ENCODE measurements around the gene DNAAF5. TPM values are rescaled to one million over a fixed set of nuclear protein-coding genes. Genes with fewer than 3 reads are reported as not detected.
"Not testable (repeated sequence)": the region's sequence is repeated elsewhere in the genome, so short reads cannot be mapped to it uniquely, and the experiment has no call there.

Gene DNAAF5
- total RNA-seq, 2 experiments from 2014 or later: 26.2 to 27.5 TPM

- no peaks in the 10 kb centered on the region for H3K27me3 Mint-ChIP-seq (ENCODE audit: low read depth)
- no peak overlapping the region for H3K27ac Mint-ChIP-seq
- no peaks in the 10 kb centered on the region for H3K9me3 Mint-ChIP-seq
- peaks cover 18% of the 10 kb centered on the region for H3K36me3 Mint-ChIP-seq (ENCODE audit: low read depth)
- no peaks in the 10 kb centered on the region for H3K4me1 Mint-ChIP-seq (ENCODE audit: low read depth)
- no peak overlapping the region for H3K4me3 Mint-ChIP-seq
- DNase-seq: no peak
- intact Hi-C loops (cut with micrococcal nuclease): no loop called here
- CTCF ChIA-PET: no interaction called here
These were observed 11.7 kb downstream of the DNAAF5 start for GRCh38 chr7:738241-738640.

- Mint-ChIP-seq H3K4me3 (no peak overlapping the region), H3K27me3 (ENCODE audit: low read depth) (no peaks in the 10 kb centered on the region), H3K36me3 (ENCODE audit: low read depth) (peaks cover 19% of the 10 kb centered on the region), H3K9me3 (no peaks in the 10 kb centered on the region), H3K4me1 (ENCODE audit: low read depth) (no peaks in the 10 kb centered on the region), H3K27ac (no peak overlapping the region)
- no peak for DNase-seq
- intact Hi-C loops (cut with micrococcal nuclease): no loop called here
- CTCF ChIA-PET: no interaction called here
These were observed 12.4 kb downstream of the DNAAF5 start for GRCh38 chr7:738723-739454.

DNA sequence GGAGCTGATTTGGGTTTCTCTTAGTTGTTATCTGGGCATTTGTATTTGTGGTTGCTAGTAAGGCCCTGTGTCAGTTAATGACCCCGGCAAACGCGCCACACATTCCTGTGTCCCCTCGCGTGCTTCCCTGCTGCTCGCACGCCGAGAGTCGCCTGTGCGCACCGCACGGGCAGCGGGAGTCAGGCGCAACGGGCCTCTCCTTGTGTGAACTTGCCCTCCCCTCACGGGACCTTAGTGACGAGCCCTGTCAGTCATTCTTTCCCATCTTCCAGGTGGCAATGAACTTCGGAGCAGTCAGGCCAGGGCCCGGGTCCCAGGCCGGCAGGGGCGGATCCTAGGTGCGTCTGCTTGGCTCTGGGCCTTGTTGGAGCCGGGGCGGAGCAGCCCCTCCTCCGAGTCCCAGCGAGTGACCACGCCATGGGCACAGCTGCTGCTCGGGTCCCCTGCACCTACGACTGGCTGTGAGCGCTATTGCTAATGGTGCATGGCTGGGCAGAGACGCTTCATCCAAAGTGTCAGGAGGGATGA lies 13.0 kb downstream of the DNAAF5 start:
- Mint-ChIP-seq H3K27ac (no peak overlapping the region), H3K9me3 (no peaks in the 10 kb centered on the region), H3K4me1 (ENCODE audit: low read depth) (no peaks in the 10 kb centered on the region), H3K27me3 (ENCODE audit: low read depth) (no peaks in the 10 kb centered on the region), H3K4me3 (no peak overlapping the region), H3K36me3 (ENCODE audit: low read depth) (peaks cover 25% of the 10 kb centered on the region)
- intact Hi-C loops (cut with micrococcal nuclease): no loop called here
- CTCF ChIA-PET: interaction anchor here (0.5 kb wide), 1 partner anchor 92 kb away, joined by 3 read pairs; no protein-coding TSS in a partner anchor
- no peak for DNase-seq

- Mint-ChIP-seq H3K9me3 (no peaks in the 10 kb centered on the region), H3K36me3 (ENCODE audit: low read depth) (peaks cover 31% of the 10 kb centered on the region), H3K4me1 (ENCODE audit: low read depth) (no peaks in the 10 kb centered on the region), H3K27me3 (ENCODE audit: low read depth) (no peaks in the 10 kb centered on the region), H3K27ac (no peak overlapping the region), H3K4me3 (no peak overlapping the region)
- DNase-seq: no peak
- CTCF ChIA-PET: interaction anchor here (0.5 kb wide), 1 partner anchor 92 kb away, joined by 3 read pairs; no protein-coding TSS in a partner anchor
- intact Hi-C loops (cut with micrococcal nuclease): no loop called here
These were observed 13.8 kb downstream of the DNAAF5 start for GRCh38 chr7:739983-740942.

- no peak overlapping the region for H3K27ac Mint-ChIP-seq
- intact Hi-C loops (cut with micrococcal nuclease): no loop called here
- no peaks in the 10 kb centered on the region for H3K27me3 Mint-ChIP-seq (ENCODE audit: low read depth)
- no peaks in the 10 kb centered on the region for H3K4me1 Mint-ChIP-seq (ENCODE audit: low read depth)
- CTCF ChIA-PET: interaction anchor here (1.0 kb wide), 1 partner anchor 420 kb away, joined by 3 read pairs; no protein-coding TSS in a partner anchor
- no peak for DNase-seq
- H3K9me3 Mint-ChIP-seq: no peaks in the 10 kb centered on the region
- H3K4me3 Mint-ChIP-seq: no peak overlapping the region
- peaks cover 36% of the 10 kb centered on the region for H3K36me3 Mint-ChIP-seq (ENCODE audit: low read depth)
These were observed 14.7 kb downstream of the DNAAF5 start for GRCh38 chr7:741191-741671.

- H3K36me3 Mint-ChIP-seq (ENCODE audit: low read depth): peaks cover 36% of the 10 kb centered on the region
- H3K9me3 Mint-ChIP-seq: no peaks in the 10 kb centered on the region
- intact Hi-C loops (cut with micrococcal nuclease): no loop called here
- H3K4me1 Mint-ChIP-seq (ENCODE audit: low read depth): no peaks in the 10 kb centered on the region
- DNase-seq: no peak
- no peak overlapping the region for H3K27ac Mint-ChIP-seq
- H3K4me3 Mint-ChIP-seq: no peak overlapping the region
- H3K27me3 Mint-ChIP-seq (ENCODE audit: low read depth): no peaks in the 10 kb centered on the region
- CTCF ChIA-PET: interaction anchor here (1.0 kb wide), 1 partner anchor 420 kb away, joined by 3 read pairs; no protein-coding TSS in a partner anchor
These were observed 15.4 kb downstream of the DNAAF5 start for GRCh38 chr7:741850-742249.

DNA sequence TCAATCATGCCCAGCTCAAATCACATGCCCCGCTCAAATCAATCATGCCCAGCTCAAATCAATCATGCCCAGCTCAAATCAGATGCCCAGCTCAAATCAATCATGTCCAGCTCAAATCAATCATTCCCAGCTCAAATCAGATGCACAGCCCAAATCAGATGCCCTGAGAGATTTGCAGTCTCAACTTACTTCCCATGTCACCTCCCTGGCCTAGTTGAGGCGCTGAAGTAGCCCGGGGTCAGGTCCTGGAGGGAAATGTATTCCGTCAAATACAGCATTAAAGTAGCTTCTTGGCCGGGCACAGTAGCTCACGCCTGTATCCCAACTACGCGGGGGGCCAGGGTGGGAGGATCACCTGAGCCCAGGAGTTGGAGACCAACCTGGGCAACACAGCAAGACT lies 16.3 kb downstream of the DNAAF5 start:
- no peak overlapping the region for H3K27ac Mint-ChIP-seq
- H3K4me3 Mint-ChIP-seq: no peak overlapping the region
- intact Hi-C loops (cut with micrococcal nuclease): no loop called here
- no peak for DNase-seq
- H3K4me1 Mint-ChIP-seq (ENCODE audit: low read depth): no peaks in the 10 kb centered on the region
- CTCF ChIA-PET: no interaction called here
- H3K9me3 Mint-ChIP-seq: no peaks in the 10 kb centered on the region
- H3K27me3 Mint-ChIP-seq (ENCODE audit: low read depth): no peaks in the 10 kb centered on the region
- peaks cover 34% of the 10 kb centered on the region for H3K36me3 Mint-ChIP-seq (ENCODE audit: low read depth)

- peaks cover 29% of the 10 kb centered on the region for H3K36me3 Mint-ChIP-seq (ENCODE audit: low read depth)
- H3K4me3 Mint-ChIP-seq; intact Hi-C loops (cut with micrococcal nuclease); DNase-seq; CTCF ChIA-PET; H3K4me1 Mint-ChIP-seq (ENCODE audit: low read depth); H3K27me3 Mint-ChIP-seq (ENCODE audit: low read depth); H3K9me3 Mint-ChIP-seq; H3K27ac Mint-ChIP-seq: not testable (repeated sequence)
These were observed 17.0 kb downstream of the DNAAF5 start for GRCh38 chr7:743341-744127.

DNA sequence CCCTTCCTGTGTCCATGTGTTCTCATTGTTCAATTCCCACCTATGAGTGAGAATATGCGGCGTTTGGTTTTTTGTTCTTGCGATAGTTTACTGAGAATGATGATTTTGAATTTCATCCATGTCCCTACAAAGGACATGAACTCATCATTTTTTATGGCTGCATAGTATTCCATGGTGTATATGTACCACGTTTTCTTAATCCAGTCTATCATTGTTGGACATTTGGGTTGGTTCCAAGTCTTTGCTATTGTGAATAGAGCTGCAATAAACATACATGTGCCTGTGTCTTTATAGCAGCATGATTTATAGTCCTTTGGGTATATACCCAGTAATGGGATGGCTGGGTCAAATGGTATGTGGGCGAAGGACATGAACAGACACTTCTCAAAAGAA lies 17.6 kb downstream of the DNAAF5 start:
- peaks cover 28% of the 10 kb centered on the region for H3K36me3 Mint-ChIP-seq (ENCODE audit: low read depth)
- H3K4me3 Mint-ChIP-seq; H3K27ac Mint-ChIP-seq; H3K27me3 Mint-ChIP-seq (ENCODE audit: low read depth); H3K9me3 Mint-ChIP-seq; intact Hi-C loops (cut with micrococcal nuclease); CTCF ChIA-PET; H3K4me1 Mint-ChIP-seq (ENCODE audit: low read depth); DNase-seq: not testable (repeated sequence)

DNA sequence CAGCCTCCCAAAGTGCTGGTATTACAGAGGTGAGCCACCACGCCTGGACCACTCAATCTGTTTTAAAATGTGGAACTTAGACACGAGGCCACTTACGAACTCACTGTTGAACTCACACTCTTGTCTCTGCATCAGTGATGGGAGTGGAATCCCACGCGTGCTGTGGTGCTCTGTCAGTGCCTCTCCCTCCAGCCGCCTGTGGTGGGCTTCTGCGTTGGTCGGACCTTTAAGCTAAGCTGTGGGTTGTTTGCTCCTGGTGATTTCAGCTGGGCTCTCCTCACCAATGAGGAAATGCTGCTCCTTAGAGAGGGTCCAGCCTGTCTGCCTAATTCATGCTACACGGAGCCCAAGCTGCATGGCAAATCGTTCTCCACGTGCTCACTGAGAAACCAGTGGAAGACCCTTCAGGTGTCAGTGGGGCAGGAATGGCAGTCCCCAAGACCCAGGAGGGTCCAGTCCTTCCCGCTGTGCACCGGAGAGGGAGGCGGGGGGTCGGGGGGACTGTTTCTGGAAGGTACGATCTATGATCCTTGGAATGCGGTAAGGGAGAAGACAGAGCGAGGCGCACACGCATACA lies 18.4 kb downstream of the DNAAF5 start:
- Mint-ChIP-seq H3K36me3 (ENCODE audit: low read depth) (peaks cover 27% of the 10 kb centered on the region), H3K4me3 (no peak overlapping the region), H3K9me3 (no peaks in the 10 kb centered on the region), H3K27ac (no peak overlapping the region), H3K27me3 (ENCODE audit: low read depth) (no peaks in the 10 kb centered on the region), H3K4me1 (ENCODE audit: low read depth) (no peaks in the 10 kb centered on the region)
- CTCF ChIA-PET: no interaction called here
- intact Hi-C loops (cut with micrococcal nuclease): no loop called here
- no peak for DNase-seq

GRCh38 chr7:745431-746154 lies 19.1 kb downstream of the DNAAF5 start:
- intact Hi-C loops (cut with micrococcal nuclease): no loop called here
- CTCF ChIA-PET: no interaction called here
- H3K4me3 Mint-ChIP-seq: no peak overlapping the region
- H3K4me1 Mint-ChIP-seq (ENCODE audit: low read depth): no peaks in the 10 kb centered on the region
- no peak overlapping the region for H3K27ac Mint-ChIP-seq
- H3K27me3 Mint-ChIP-seq (ENCODE audit: low read depth): no peaks in the 10 kb centered on the region
- DNase-seq: no peak
- H3K36me3 Mint-ChIP-seq (ENCODE audit: low read depth): peaks cover 27% of the 10 kb centered on the region
- H3K9me3 Mint-ChIP-seq: no peaks in the 10 kb centered on the region
